Measurements from ENCODE around the gene ST6GALNAC2.

GRCh38 chr17:76521262-76521661 lies 64.4 kb downstream of the ST6GALNAC2 start:
- TF ChIP-seq CTCF (IDR thresholded peaks at IDR 0.05) (no peak), POLR2AphosphoS5 (IDR thresholded peaks at IDR 0.05) (no peak), POLR2A (IDR thresholded peaks at IDR 0.05; ENCODE audit: low read depth) (no peak), EP300 (IDR thresholded peaks at IDR 0.05) (no peak)

Measured in esophagus muscularis mucosa (tissue), 4 donors.